HepG2 (cell line): ENCODE data around the gene LTB4R2. TPM values are rescaled to one million over a fixed set of nuclear protein-coding genes. Genes with fewer than 3 reads are reported as not detected.

ENCODE experiments used
- ATF5 ChIP-seq: sonication (generic); formaldehyde crosslinking; IDR thresholded peaks from 2 replicates; pipeline ENCODE4 v1.4.0; 2020; ENCODE audit warnings: mild to moderate bottlenecking, low read depth, missing genetic modification reagents
- CHD2 ChIP-seq: IDR thresholded peaks from 2 replicates; pipeline ENCODE4 v1.6.1; 2011; ENCODE audit warnings: low read depth, low read length, improper control_type of control experiment
- FOXA1 ChIP-seq, 2 experiments: fragments of 450-650 bp in 1 of 2; sonication (generic) in 1 of 2; formaldehyde crosslinking in 1 of 2; IDR thresholded peaks; 2 replicates each; pipeline versions ENCODE4 v1.4.0 to v1.6.1; 2016 to 2020; ENCODE audit warnings: missing genetic modification reagents in 1 of 2
- HDAC6 ChIP-seq: fragments of 200-600 bp; sonication (generic); IDR thresholded peaks from 2 replicates; pipeline ENCODE4 v1.7.0; 2017; ENCODE audit warnings: mild to moderate bottlenecking, antibody characterized with exemption, low read length, low read depth
- JUN ChIP-seq: sonication (generic); formaldehyde crosslinking; IDR thresholded peaks from 2 replicates; pipeline ENCODE4 v1.4.0; 2020; ENCODE audit warnings: mild to moderate bottlenecking, missing genetic modification reagents
- KDM4B ChIP-seq: sonication (generic); formaldehyde crosslinking; IDR thresholded peaks from 2 replicates; pipeline ENCODE4 v1.4.0; 2020; ENCODE audit warnings: missing genetic modification reagents
- POLR2AphosphoS5 ChIP-seq: IDR thresholded peaks from 2 replicates; pipeline ENCODE4 v1.6.1; 2012; ENCODE audit warnings: low read depth, low read length
- RELA ChIP-seq: sonication (generic); formaldehyde crosslinking; IDR thresholded peaks from 2 replicates; pipeline ENCODE4 v1.4.0; 2020; ENCODE audit warnings: missing genetic modification reagents
- RXRB ChIP-seq: IDR thresholded peaks from 2 replicates; pipeline ENCODE4 v1.6.1; 2016; ENCODE audit warnings: borderline replicate concordance, missing genetic modification reagents, missing compliant biosample characterization
- TOPORS ChIP-seq: sonication (generic); formaldehyde crosslinking; IDR thresholded peaks from 2 replicates; pipeline ENCODE4 v1.8.0; 2023; ENCODE audit warnings: mild to moderate bottlenecking, missing genetic modification reagents
- YY1 ChIP-seq: IDR thresholded peaks from 2 replicates; pipeline ENCODE4 v1.6.1; 2011; ENCODE audit warnings: low read length, low read depth, moderate library complexity, mild to moderate bottlenecking; ENCODE audit not compliant: insufficient read depth, insufficient replicate concordance
- ZBTB33 ChIP-seq: sonication (generic); formaldehyde crosslinking; IDR thresholded peaks from 2 replicates; pipeline ENCODE4 v1.4.0; 2020; ENCODE audit warnings: missing genetic modification reagents
- ZFP82 ChIP-seq: sonication (generic); formaldehyde crosslinking; IDR thresholded peaks from 2 replicates; pipeline ENCODE4 v1.5.1; 2020; ENCODE audit warnings: mild to moderate bottlenecking, missing genetic modification reagents, borderline replicate concordance
- ZHX2 ChIP-seq, 2 experiments: sonication (generic) in 1 of 2; formaldehyde crosslinking in 1 of 2; IDR thresholded peaks; 2 replicates each; pipeline versions ENCODE4 v1.6.1 to v1.9.0; 2014 to 2022; ENCODE audit warnings: antibody characterized with exemption in 1 of 2, borderline replicate concordance in 1 of 2, inconsistent platforms in 1 of 2, low read depth in 1 of 2, missing genetic modification reagents in 1 of 2
- ZNF260 ChIP-seq: sonication (generic); formaldehyde crosslinking; IDR thresholded peaks from 2 replicates; pipeline ENCODE4 v1.4.0; 2020; ENCODE audit warnings: missing genetic modification reagents, low read depth, mild to moderate bottlenecking, borderline replicate concordance
- ZNF354B ChIP-seq: sonication (generic); formaldehyde crosslinking; IDR thresholded peaks from 2 replicates; pipeline ENCODE4 v1.8.0; 2022; ENCODE audit warnings: mild to moderate bottlenecking, missing genetic modification reagents
- ZNF430 ChIP-seq: sonication (generic); formaldehyde crosslinking; IDR thresholded peaks from 2 replicates; pipeline ENCODE4 v1.9.0; 2021; ENCODE audit warnings: mild to moderate bottlenecking, missing genetic modification reagents
- ZNF510 ChIP-seq: sonication (generic); formaldehyde crosslinking; IDR thresholded peaks from 2 replicates; pipeline ENCODE4 v1.4.0; 2020; ENCODE audit warnings: low read depth, mild to moderate bottlenecking, missing genetic modification reagents
- ZNF644 ChIP-seq: IDR thresholded peaks from 2 replicates; pipeline ENCODE4 v1.6.1; 2016; ENCODE audit warnings: low read depth
- ZNF7 ChIP-seq: IDR thresholded peaks from 2 replicates; pipeline ENCODE4 v1.6.1; 2016; ENCODE audit warnings: missing biosample characterization, missing genetic modification reagents
- ZNF761 ChIP-seq: sonication (generic); formaldehyde crosslinking; conservative IDR thresholded peaks from 2 replicates; pipeline ENCODE4 v1.4.0; 2020; ENCODE audit warnings: mild to moderate bottlenecking, missing genetic modification reagents
- ZNF850 ChIP-seq: sonication (generic); formaldehyde crosslinking; conservative IDR thresholded peaks from 2 replicates; pipeline ENCODE4 v1.9.0; 2021; ENCODE audit warnings: mild to moderate bottlenecking, missing genetic modification reagents
- polyA plus RNA-seq, 8 experiments: library from polyadenylated mRNA; depleted of rRNA in 3 of 8; stranded (reverse) in 7 of 8; unstranded in 1 of 8; fragments of >200 nt; fragmentation: Illumina TruSeq in 4 of 8; extraction: Trizol in 4 of 8; gene quantifications; 2 replicates each; pipeline versions ENCODE4 v1.2.1 to v1.2.3, GENCODE V29; 2011 to 2016; ENCODE audit warnings: low read depth in 4 of 8, missing spikeins in 1 of 8, mixed read lengths in 1 of 8; ENCODE audit not compliant: insufficient read depth in 1 of 8
- total RNA-seq, 5 experiments: library from RNA; depleted of rRNA; stranded (reverse); fragments of >200 nt; fragmentation: Illumina TruSeq; extraction: Trizol; gene quantifications; 2 replicates each; pipeline ENCODE4 v1.2.3, GENCODE V29; 2016; ENCODE audit warnings: low read depth in 1 of 5

The LTB4R2 gene
- total and polyA plus RNA-seq, 2 of the 13 experiments (the other 11 are each of a cell fraction or from before 2014, with no cell fraction given), result 3.9 to 6.9 TPM

- TF ChIP-seq ZHX2 (IDR thresholded peaks at IDR 0.05; ENCODE audit: low read depth) (0 out of 2 replicates have a peak, but pooled peaks have one; percentile 51), ZHX2 (CRISPR knock-in tag; IDR thresholded peaks at IDR 0.05; ENCODE audit: borderline replicate concordance) (no peak), ZNF850 (CRISPR knock-in tag) (0 out of 2 replicates have a peak, but pooled peaks have one; percentile 12), ZNF510 (CRISPR knock-in tag) (0 out of 2 replicates have a peak, but pooled peaks have one; percentile 29), RELA (no peak), ZNF644 (CRISPR knock-in tag) (peak; percentile 87), FOXA1 (IDR thresholded peaks at IDR 0.05) (no peak), FOXA1 (CRISPR knock-in tag; IDR thresholded peaks at IDR 0.05) (no peak), ZNF430 (CRISPR knock-in tag) (peak; percentile 76; the same call in 1 of the 2 replicates), ZNF7 (CRISPR knock-in tag) (peak; percentile 20; the same call in 1 of the 2 replicates), CHD2 (peak; percentile 38; the same call in 1 of the 2 replicates), ZNF260 (CRISPR knock-in tag) (no peak), YY1 (peak; percentile 69), ZBTB33 (peak; percentile 86), ATF5 (CRISPR knock-in tag) (peak; percentile 15; the same call in 1 of the 2 replicates), KDM4B (CRISPR knock-in tag) (no peak), ZFP82 (CRISPR knock-in tag) (0 out of 2 replicates have a peak, but pooled peaks have one; percentile 3), RXRB (CRISPR knock-in tag) (no peak), ZNF354B (CRISPR knock-in tag) (0 out of 2 replicates have a peak, but pooled peaks have one; percentile 72), JUN (CRISPR knock-in tag) (0 out of 2 replicates have a peak, but pooled peaks have one; percentile 3), HDAC6 (0 out of 2 replicates have a peak, but pooled peaks have one; percentile 14), ZNF761 (CRISPR knock-in tag) (no peak), POLR2AphosphoS5 (peak; percentile 27; the same call in 1 of the 2 replicates), TOPORS (no peak)
These were observed 11.1 kb upstream of the LTB4R2 start (continued) for GRCh38 chr14:24298892-24299254.
